ENCODE data around the gene MND1.

- no peak for TF ChIP-seq CTCF (IDR thresholded peaks at IDR 0.05; ENCODE audit: low read length)
- TF ChIP-seq EZH2 (IDR thresholded peaks at IDR 0.05; ENCODE audit: borderline replicate concordance, low read length) = no peak
Measured at GRCh38 chr4:153362184-153362583, 17.7 kb downstream of the MND1 start.
